OCI-LY7 (cell line): ENCODE measurements around the gene LRRC73. TPM values are rescaled to one million over a fixed set of nuclear protein-coding genes. Genes with fewer than 3 reads are reported as not detected.

Source experiments
- BruUV-seq: library from RNA; stranded (reverse); fragments of 400-500 nt; replicated peaks from 2 replicates; lab custom pipeline; 2021; lab: Mats Ljungman, UMichigan
- CTCF ChIA-PET: fragments of 300-600 bp; sonication (Branson Sonifier 250); formaldehyde crosslinking; loops from one replicate; lab custom pipeline; 2022; ENCODE audit warnings: antibody characterized with exemption; ENCODE audit not compliant: unreplicated experiment; lab: Charles Lee
- POLR2A ChIA-PET: fragments of 300-600 bp; sonication (Branson Sonifier 250); formaldehyde crosslinking; loops from one replicate; lab custom pipeline; 2022; ENCODE audit warnings: antibody characterized with exemption; lab: Charles Lee
- DNase-seq: peaks from one replicate; pipeline ENCODE4 v3.0.0-alpha.2; 2015; ENCODE audit warnings: low spot score
- H2AFZ ChIP-seq: fragments of 200-600 bp; sonication (generic), shearing (Covaris generic); 2 replicates; pipeline ENCODE4 v1.6.1; 2014; ENCODE audit warnings: mild to moderate bottlenecking, antibody characterized with exemption, low read length, moderate library complexity
- H3K27ac ChIP-seq: fragments of 200-600 bp; sonication (generic); 2 replicates; pipeline ENCODE4 v1.5.1; 2014; ENCODE audit warnings: mixed run types, low read depth, mild to moderate bottlenecking, moderate library complexity, low read length, inconsistent platforms; ENCODE audit not compliant: poor library complexity, severe bottlenecking
- H3K36me3 ChIP-seq: fragments of 200-600 bp; sonication (generic); 2 replicates; pipeline ENCODE4 v1.6.1; 2014; ENCODE audit warnings: mild to moderate bottlenecking, antibody characterized with exemption, low read length, moderate library complexity, mixed read lengths; ENCODE audit not compliant: insufficient read depth
- H3K4me1 ChIP-seq: fragments of 200-600 bp; sonication (generic); 2 replicates; pipeline ENCODE4 v1.5.1; 2014; ENCODE audit warnings: mild to moderate bottlenecking, low read length; ENCODE audit not compliant: insufficient read depth, poor library complexity, severe bottlenecking
- H3K4me2 ChIP-seq: fragments of 200-600 bp; sonication (generic); 2 replicates; pipeline ENCODE4 v1.6.1; 2014; ENCODE audit warnings: mild to moderate bottlenecking, low read length
- H3K4me3 ChIP-seq: fragments of 200-600 bp; sonication (generic); 2 replicates; pipeline ENCODE4 v1.5.1; 2014; ENCODE audit warnings: mild to moderate bottlenecking, low read depth, low read length; ENCODE audit not compliant: poor library complexity, severe bottlenecking
- H3K79me2 ChIP-seq: fragments of 200-600 bp; sonication (generic); 2 replicates; pipeline ENCODE4 v1.6.1; 2016; ENCODE audit warnings: low read depth, mild to moderate bottlenecking, low read length, moderate library complexity, mixed read lengths; ENCODE audit not compliant: insufficient read depth
- H3K9me2 ChIP-seq: fragments of 200-600 bp; sonication (generic); 2 replicates; pipeline ENCODE4 v1.6.1; 2016; ENCODE audit warnings: mild to moderate bottlenecking, low read length, mixed read lengths; ENCODE audit not compliant: insufficient read depth
- H3K9me3 ChIP-seq: fragments of 200-600 bp; sonication (generic); 2 replicates; pipeline ENCODE4 v1.6.1; 2014; ENCODE audit warnings: mild to moderate bottlenecking, mixed run types, low read length, mixed read lengths
- H4K20me1 ChIP-seq: fragments of 200-600 bp; sonication (generic); 2 replicates; pipeline ENCODE4 v1.6.1; 2014; ENCODE audit warnings: mild to moderate bottlenecking, antibody characterized with exemption, low read length, moderate library complexity, mixed read lengths; ENCODE audit not compliant: insufficient read depth
- CTCF ChIP-seq: fragments of 200-600 bp; sonication (generic); conservative IDR thresholded peaks from 2 replicates; pipeline ENCODE4 v1.5.1; 2014; ENCODE audit warnings: mild to moderate bottlenecking, antibody characterized with exemption, low read length, moderate library complexity, mixed read lengths
- EZH2phosphoT487 ChIP-seq: fragments of 200-600 bp; sonication (generic); IDR thresholded peaks from 2 replicates; pipeline ENCODE4 v1.6.1; 2018; ENCODE audit warnings: low read depth, borderline replicate concordance, mild to moderate bottlenecking, mixed run types, antibody characterized with exemption, low read length, moderate library complexity, mixed read lengths
- intact Hi-C: fragments of 100-400 bp; cut with micrococcal nuclease; formaldehyde crosslinking; loops from one replicate; pipeline ENCODE4 v1.10.0; 2022; ENCODE audit not compliant: unreplicated experiment
- total RNA-seq, 2 experiments: library from RNA; depleted of rRNA in 1 of 2; stranded (reverse); fragments of >200 nt in 1 of 2; shearing (Covaris generic) in 1 of 2; gene quantifications; 2 replicates each; pipeline ENCODE4 v1.2.3, GENCODE V29; 2014 to 2022

Gene LRRC73
- total RNA-seq, 2 experiments from 2014 or later = 0.19 to 0.25 TPM

- H3K4me2 ChIP-seq = no peak overlapping the region
- peaks cover 4% of the 10 kb centered on the region; the same call in 1 of the 2 replicates for H3K36me3 ChIP-seq
- CTCF ChIA-PET = no interaction called here
- POLR2A ChIA-PET = interaction anchor here (0.5 to 1.1 kb wide), 3 partner anchors 12 to 251 kb away, joined by 3 to 5 read pairs (median 4); partner anchors contain the start of gene TJAP1
- H4K20me1 ChIP-seq = no peaks in the 10 kb centered on the region
- H3K79me2 ChIP-seq = no peaks in the 10 kb centered on the region
- no peak for DNase-seq
- intact Hi-C loops = no loop called here
- no peak overlapping the region for H3K4me3 ChIP-seq
- H3K27ac ChIP-seq = no peak overlapping the region
- H2AFZ ChIP-seq = no peak overlapping the region
- no peaks in the 10 kb centered on the region for H3K4me1 ChIP-seq
- no peaks in the 10 kb centered on the region for H3K9me2 ChIP-seq
- TF ChIP-seq CTCF (no peak), EZH2phosphoT487 (no peak)
- H3K9me3 ChIP-seq = no peaks in the 10 kb centered on the region
- BruUV-seq = no TSS peak
Observed at GRCh38 chr6:43489277-43490072, 20.7 kb downstream of the LRRC73 start.

- no peaks in the 10 kb centered on the region for H3K9me2 ChIP-seq
- POLR2A ChIA-PET = interaction anchor here (0.5 kb wide), 2 partner anchors 11 to 250 kb away, joined by 4 to 5 read pairs; partner anchors contain the start of gene TJAP1
- DNase-seq = no peak
- TF ChIP-seq EZH2phosphoT487 (no peak), CTCF (no peak)
- intact Hi-C loops = no loop called here
- no peaks in the 10 kb centered on the region for H3K9me3 ChIP-seq
- H2AFZ ChIP-seq = no peak overlapping the region
- H3K4me3 ChIP-seq = no peak overlapping the region
- BruUV-seq = no TSS peak
- no peaks in the 10 kb centered on the region for H4K20me1 ChIP-seq
- H3K36me3 ChIP-seq = peaks cover 4% of the 10 kb centered on the region; the same call in 1 of the 2 replicates
- H3K4me2 ChIP-seq = no peak overlapping the region
- H3K4me1 ChIP-seq = no peaks in the 10 kb centered on the region
- no peaks in the 10 kb centered on the region for H3K79me2 ChIP-seq
- CTCF ChIA-PET = no interaction called here
- no peak overlapping the region for H3K27ac ChIP-seq
Observed at GRCh38 chr6:43488667-43489276, 21.4 kb downstream of the LRRC73 start.
